Pancreas (tissue), 10 donors: ENCODE measurements around the gene ANAPC16. TPM values are rescaled to one million over a fixed set of nuclear protein-coding genes. Genes with fewer than 3 reads are reported as not detected.

Experiments used
- ATAC-seq, 4 donors: fragments of 200-7000 bp; cut with Tn5 transposase; one replicate each; pipeline versions ENCODE4 v1.8.0 to v1.9.1; 2020; ENCODE audit warnings: mild to moderate bottlenecking in 4 of 4, moderate library complexity in 4 of 4
- DNase-seq, 6 donors: peaks; one replicate each; pipeline ENCODE4 v3.0.0-alpha.2; 2020
- FAIRE-seq: peaks from 2 replicates; lab custom pipeline; 2012; peaks lifted over from hg19 to GRCh38; lab: Jason Lieb, UNC
- H3K27ac ChIP-seq, 4 donors: fragments of 200-600 bp; sonication (generic); 1 replicate in 3 of 4; 2 replicates in 1 of 4; pipeline versions ENCODE4 v1.5.0 to v1.8.0; 2020
- H3K27me3 ChIP-seq, 4 donors: fragments of 200-600 bp; one replicate each; pipeline ENCODE4 v1.8.0; 2021
- H3K36me3 ChIP-seq, 3 donors: fragments of 200-600 bp; sonication (generic) in 1 of 3; one replicate each; pipeline versions ENCODE4 v1.5.0 to v1.8.0; 2020 to 2021
- H3K4me1 ChIP-seq, 3 donors: fragments of 200-600 bp; one replicate each; pipeline ENCODE4 v1.8.0; 2021
- H3K4me3 ChIP-seq, 4 donors: fragments of 200-600 bp; sonication (generic) in 2 of 4; one replicate each; pipeline versions ENCODE4 v1.5.0 to v1.8.0; 2020 to 2021
- H3K9me3 ChIP-seq, 4 donors: fragments of 200-600 bp; one replicate each; pipeline ENCODE4 v1.8.0; 2021
- CTCF ChIP-seq, 4 donors: fragments of 200-600 bp; sonication (generic) in 3 of 4; IDR thresholded peaks; one replicate each; pipeline versions ENCODE4 v1.5.0 to v1.8.0; 2021; ENCODE audit warnings: antibody characterized with exemption in 4 of 4
- WGBS, 2 donors: extraction: QIAGEN DNeasy Blood & Tissue Kit; methylation state at CpG; one replicate each; pipeline ENCODE4 v1.1.7; 2013; 5-methylcytosine and 5-hydroxymethylcytosine counted together
- intact Hi-C, 3 donors: fragments of 100-400 bp; cut with DNase I; formaldehyde crosslinking; loops; one replicate each; pipeline versions ENCODE4 v1.11.1 to v1.14.2; 2022
- polyA plus RNA-seq, 2 donors: library from polyadenylated mRNA; stranded (reverse); fragments of 200-250 nt; gene quantifications; one replicate each; pipeline ENCODE4 v1.2.3, GENCODE V29; 2013
- total RNA-seq, 6 donors: library from RNA; stranded (reverse); fragmentation: NEBNext Ultra II Directional in 4 of 6; extraction: Animal tissue kit (Norgen Biotek cat#: 25700) in 4 of 6; gene quantifications; one replicate each; pipeline versions ENCODE4 v1.2.1 to v1.2.4, GENCODE V29; 2021 to 2023
- donor health status: healthy with polysubstance abuse.
- donor health status: DM: no; HTN: no; CAD: no; lungs with moderate emphysema.
- donor health status: DM: no; HTN: no; CAD: no.
- donor health status: control.
- donor health status: control.
- donor health status: Bipolar disorder and iron deficiency.
- donor health status: DM: yes; HTN: yes; CAD: no.
- donor health status: DM: no; HTN: no; CAD: no.
- donor health status: DM: no; HTN: no; CAD: no.
- donor health status: DM: yes; HTN: yes; CAD: no.

Gene ANAPC16
- total and polyA plus RNA-seq, 8 donors = 52.4 to 153 (median 70.0) TPM

DNA sequence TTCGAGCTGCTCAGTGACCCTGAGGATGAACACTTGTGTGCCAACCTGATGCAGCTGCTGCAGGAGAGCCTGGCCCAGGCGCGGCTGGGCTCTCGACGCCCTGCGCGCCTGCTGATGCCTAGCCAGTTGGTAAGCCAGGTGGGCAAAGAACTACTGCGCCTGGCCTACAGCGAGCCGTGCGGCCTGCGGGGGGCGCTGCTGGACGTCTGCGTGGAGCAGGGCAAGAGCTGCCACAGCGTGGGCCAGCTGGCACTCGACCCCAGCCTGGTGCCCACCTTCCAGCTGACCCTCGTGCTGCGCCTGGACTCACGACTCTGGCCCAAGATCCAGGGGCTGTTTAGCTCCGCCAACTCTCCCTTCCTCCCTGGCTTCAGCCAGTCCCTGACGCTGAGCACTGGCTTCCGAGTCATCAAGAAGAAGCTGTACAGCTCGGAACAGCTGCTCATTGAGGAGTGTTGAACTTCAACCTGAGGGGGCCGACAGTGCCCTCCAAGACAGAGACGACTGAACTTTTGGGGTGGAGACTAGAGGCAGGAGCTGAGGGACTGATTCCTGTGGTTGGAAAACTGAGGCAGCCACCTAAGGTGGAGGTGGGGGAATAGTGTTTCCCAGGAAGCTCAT, 59.0 kb downstream of the ANAPC16 start:
- Histone ChIP-seq H3K27ac (peak overlapping the region; percentile 96 to 99 (median 96)), H3K27me3 (no peaks in the 10 kb centered on the region), H3K36me3 (peaks cover 0 to 14% (median 7%) of the 10 kb centered on the region in 3 donors), H3K4me3 (peak overlapping the region; percentile 81 to 99 (median 94)), H3K4me1 (peaks cover 5 to 14% (median 6%) of the 10 kb centered on the region in 3 donors), H3K9me3 (no peaks in the 10 kb centered on the region)
- FAIRE-seq = no peak
- intact Hi-C loops = loop anchor here in 1 of 3 donors (5.0 kb wide), 1 partner anchor 62 kb away; no protein-coding TSS in a partner anchor
- DNase-seq = peak; percentile 76 to 93 (median 86)
- 8 to 12% methylated on average over 24 to 26 of the region's 26 CpGs for WGBS, 2 donors
- ATAC-seq = peak; percentile 10 to 41 (median 33)
- peak; percentile 40 to 53 (median 50) for TF ChIP-seq CTCF (IDR thresholded peaks at IDR 0.05)

DNA sequence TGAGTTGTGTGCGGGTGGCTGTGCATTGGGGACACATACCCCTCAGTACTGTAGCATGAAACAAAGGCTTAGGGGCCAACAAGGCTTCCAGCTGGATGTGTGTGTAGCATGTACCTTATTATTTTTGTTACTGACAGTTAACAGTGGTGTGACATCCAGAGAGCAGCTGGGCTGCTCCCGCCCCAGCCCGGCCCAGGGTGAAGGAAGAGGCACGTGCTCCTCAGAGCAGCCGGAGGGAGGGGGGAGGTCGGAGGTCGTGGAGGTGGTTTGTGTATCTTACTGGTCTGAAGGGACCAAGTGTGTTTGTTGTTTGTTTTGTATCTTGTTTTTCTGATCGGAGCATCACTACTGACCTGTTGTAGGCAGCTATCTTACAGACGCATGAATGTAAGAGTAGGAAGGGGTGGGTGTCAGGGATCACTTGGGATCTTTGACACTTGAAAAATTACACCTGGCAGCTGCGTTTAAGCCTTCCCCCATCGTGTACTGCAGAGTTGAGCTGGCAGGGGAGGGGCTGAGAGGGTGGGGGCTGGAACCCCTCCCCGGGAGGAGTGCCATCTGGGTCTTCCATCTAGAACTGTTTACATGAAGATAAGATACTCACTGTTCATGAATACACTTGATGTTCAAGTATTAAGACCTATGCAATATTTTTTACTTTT, 59.7 kb downstream of the ANAPC16 start:
- H3K9me3 ChIP-seq = no peaks in the 10 kb centered on the region
- ATAC-seq (peak in 3 of 4 donors; percentile 0 to 5 (median 2)), DNase-seq (peak in 5 of 6 donors; percentile 51 to 75 (median 75)), FAIRE-seq (no peak)
- H3K4me3 ChIP-seq = peak overlapping the region; percentile 81 to 99 (median 94)
- 7 to 12% methylated on average over 12 of the region's 12 CpGs for WGBS, 2 donors
- H3K36me3 ChIP-seq = peaks cover 0 to 14% (median 7%) of the 10 kb centered on the region in 3 donors
- TF ChIP-seq CTCF (IDR thresholded peaks at IDR 0.05) = no peak
- intact Hi-C loops = loop anchor here in 1 of 3 donors (5.0 kb wide), 1 partner anchor 62 kb away; no protein-coding TSS in a partner anchor
- peaks cover 5 to 14% (median 6%) of the 10 kb centered on the region in 3 donors for H3K4me1 ChIP-seq
- H3K27ac ChIP-seq = peak overlapping the region; percentile 96 to 99 (median 96)
- no peaks in the 10 kb centered on the region for H3K27me3 ChIP-seq

GRCh38 chr10:72276013-72276387, 60.2 kb downstream of the ANAPC16 start:
- Histone ChIP-seq H3K4me1 (peaks cover 5 to 14% (median 6%) of the 10 kb centered on the region in 3 donors), H3K9me3 (no peaks in the 10 kb centered on the region), H3K4me3 (peak overlapping the region; percentile 81 to 99 (median 94)), H3K27ac (peak overlapping the region; percentile 96 to 99 (median 96)), H3K36me3 (peaks cover 0 to 14% (median 7%) of the 10 kb centered on the region in 3 donors), H3K27me3 (no peaks in the 10 kb centered on the region)
- ATAC-seq (peak; percentile 14 to 36 (median 34)), DNase-seq (peak; percentile 85 to 92 (median 88)), FAIRE-seq (no peak)
- TF ChIP-seq CTCF (IDR thresholded peaks at IDR 0.05) = no peak
- intact Hi-C loops = loop anchor here in 1 of 3 donors (5.0 kb wide), 1 partner anchor 61 kb away; no protein-coding TSS in a partner anchor
- WGBS, 2 donors = 6 to 13% methylated on average over 4 of the region's 4 CpGs

DNA sequence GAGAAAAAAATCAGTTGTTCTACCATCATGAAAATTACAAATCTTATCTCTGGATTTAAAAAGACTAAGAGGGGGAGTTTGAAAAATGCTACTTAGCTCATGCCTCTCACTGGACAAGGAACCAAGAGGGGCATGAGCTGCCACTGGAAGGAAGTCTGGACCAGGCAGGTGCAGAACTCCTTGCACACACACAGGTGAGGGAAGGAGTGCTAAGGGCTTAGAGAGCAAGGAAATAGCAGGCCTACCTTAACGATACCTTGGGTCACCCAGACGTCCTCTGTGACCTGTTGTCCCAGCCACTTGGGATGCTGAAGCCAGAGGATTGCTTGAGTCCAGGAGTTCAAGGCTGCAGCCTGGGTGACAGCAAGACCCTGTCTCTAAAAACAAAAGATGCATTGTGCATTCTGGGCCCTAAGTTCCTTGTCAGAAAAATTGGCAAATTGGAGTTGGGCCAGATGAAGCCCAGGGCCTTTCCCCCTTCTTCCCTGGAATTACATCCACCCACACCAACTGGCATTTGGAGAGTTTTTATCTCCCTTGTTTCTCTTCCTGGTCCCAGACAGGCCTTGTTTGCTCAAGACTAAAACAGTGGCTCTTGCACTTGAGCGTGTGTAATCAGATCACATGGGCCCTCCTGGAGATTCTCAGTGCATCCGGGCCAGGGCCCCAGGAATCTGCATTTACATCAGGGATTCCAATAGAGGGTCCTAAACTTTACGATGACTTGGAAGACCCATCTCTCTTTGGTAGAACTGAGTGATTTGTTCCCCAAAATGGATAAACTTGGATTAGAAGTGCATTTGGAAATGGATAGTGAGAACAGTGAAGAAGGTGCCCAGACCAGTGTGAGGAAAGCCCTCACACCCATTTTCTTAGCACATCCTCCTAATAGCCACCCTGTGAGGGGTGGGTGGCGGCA, 60.9 kb downstream of the ANAPC16 start:
- intact Hi-C loops = loop anchor here in 1 of 3 donors (5.0 kb wide), 1 partner anchor 61 kb away; no protein-coding TSS in a partner anchor
- peak in 3 of 4 donors; percentile 1 to 10 (median 4) for ATAC-seq
- no peak for FAIRE-seq
- Histone ChIP-seq H3K4me3 (peak overlapping the region in 3 of 4 donors; percentile 81 to 99 (median 94)), H3K4me1 (peaks cover 5 to 14% (median 6%) of the 10 kb centered on the region in 3 donors), H3K27me3 (no peaks in the 10 kb centered on the region), H3K27ac (peak overlapping the region; percentile 96 to 99 (median 96)), H3K36me3 (peaks cover 0 to 14% (median 7%) of the 10 kb centered on the region in 3 donors), H3K9me3 (no peaks in the 10 kb centered on the region)
- WGBS, 2 donors = 36 to 37% methylated on average over 6 of the region's 6 CpGs
- TF ChIP-seq CTCF (IDR thresholded peaks at IDR 0.05) = no peak
- peak in 4 of 6 donors; percentile 43 to 83 (median 74) for DNase-seq
